ENCODE measurements around the gene CCDC167. TPM values are rescaled to one million over a fixed set of nuclear protein-coding genes. Genes with fewer than 3 reads are reported as not detected.

CCDC167 gene
- total and polyA plus RNA-seq, 8 donors: 4.3 to 12.4 (median 7.0) TPM

DNA sequence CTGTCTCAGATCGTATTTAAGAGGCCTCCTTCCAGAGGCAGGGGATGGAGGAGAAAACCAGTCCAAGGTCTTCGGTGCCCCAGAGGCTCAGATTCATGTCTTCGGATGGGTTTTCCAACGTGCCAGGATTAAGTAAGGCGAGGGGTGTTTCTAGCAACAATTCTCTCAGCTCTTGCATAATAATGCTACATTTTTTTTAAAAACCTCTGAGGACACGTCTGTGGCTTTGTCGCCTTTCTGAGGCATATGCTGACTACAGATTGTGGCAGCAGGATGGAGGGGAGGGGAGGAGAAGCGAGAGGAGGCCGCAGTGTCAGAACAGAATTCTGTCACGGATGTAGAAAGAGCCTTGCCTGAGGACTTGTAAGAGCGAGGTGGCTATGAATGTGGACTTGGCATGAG, 17.7 kb upstream of the CCDC167 start:
- Histone ChIP-seq H3K27ac (no peak overlapping the region), H3K4me3 (no peak overlapping the region), H3K4me1 (peaks cover 0 to 3% (median 0%) of the 10 kb centered on the region in 3 donors), H3K9me3 (no peaks in the 10 kb centered on the region), H3K36me3 (no peaks in the 10 kb centered on the region), H3K27me3 (no peaks in the 10 kb centered on the region)
- intact Hi-C loops (cut with DNase I): no loop called here
- ATAC-seq (no peak), FAIRE-seq (no peak), DNase-seq (no peak)
- WGBS, 2 donors: 81% methylated on average over 11 of the region's 11 CpGs
- no peak for TF ChIP-seq CTCF (IDR thresholded peaks at IDR 0.05)

GRCh38 chr6:37516920-37517405, 17.3 kb upstream of the CCDC167 start:
- Histone ChIP-seq H3K9me3 (no peaks in the 10 kb centered on the region), H3K36me3 (no peaks in the 10 kb centered on the region), H3K4me1 (peaks cover 0 to 3% (median 0%) of the 10 kb centered on the region in 3 donors), H3K27ac (no peak overlapping the region), H3K27me3 (no peaks in the 10 kb centered on the region), H3K4me3 (no peak overlapping the region)
- 44 to 48% methylated on average over 16 of the region's 16 CpGs for WGBS, 2 donors
- FAIRE-seq (no peak), ATAC-seq (peak in 2 of 4 donors; percentile 15 to 17), DNase-seq (peak in 1 of 6 donors; percentile 34)
- intact Hi-C loops (cut with DNase I): no loop called here
- TF ChIP-seq CTCF (IDR thresholded peaks at IDR 0.05): no peak

GRCh38 chr6:37516076-37516919, 16.6 kb upstream of the CCDC167 start:
- DNase-seq: peak in 5 of 6 donors; percentile 18 to 77 (median 54)
- H3K27ac ChIP-seq: no peak overlapping the region
- no peak overlapping the region for H3K4me3 ChIP-seq
- intact Hi-C loops (cut with DNase I): no loop called here
- 25 to 28% methylated on average over 18 of the region's 18 CpGs for WGBS, 2 donors
- peak; percentile 63 to 84 (median 76) for ATAC-seq
- no peaks in the 10 kb centered on the region for H3K36me3 ChIP-seq
- no peak for FAIRE-seq
- no peaks in the 10 kb centered on the region for H3K9me3 ChIP-seq
- H3K27me3 ChIP-seq: no peaks in the 10 kb centered on the region
- no peak for TF ChIP-seq CTCF (IDR thresholded peaks at IDR 0.05)
- peaks cover 0 to 3% (median 0%) of the 10 kb centered on the region in 3 donors for H3K4me1 ChIP-seq

- Histone ChIP-seq H3K4me3 (no peak overlapping the region), H3K27ac (no peak overlapping the region), H3K9me3 (no peaks in the 10 kb centered on the region), H3K4me1 (peaks cover 0 to 3% (median 0%) of the 10 kb centered on the region in 3 donors), H3K27me3 (no peaks in the 10 kb centered on the region), H3K36me3 (no peaks in the 10 kb centered on the region)
- WGBS, 2 donors: 73 to 75% methylated on average over 9 of the region's 9 CpGs
- TF ChIP-seq CTCF (IDR thresholded peaks at IDR 0.05): no peak
- FAIRE-seq (no peak), ATAC-seq (no peak), DNase-seq (no peak)
- intact Hi-C loops (cut with DNase I): no loop called here
These were observed 16.0 kb upstream of the CCDC167 start for GRCh38 chr6:37515712-37516075.

GRCh38 chr6:37514837-37515236, 15.1 kb upstream of the CCDC167 start:
- intact Hi-C loops (cut with DNase I): no loop called here

More at GRCh38 chr6:37514837-37515236, 15.1 kb upstream of the CCDC167 start:
- H3K36me3 ChIP-seq: no peaks in the 10 kb centered on the region
- no peaks in the 10 kb centered on the region for H3K9me3 ChIP-seq
- TF ChIP-seq CTCF (IDR thresholded peaks at IDR 0.05): no peak
- 73 to 77% methylated on average over 7 of the region's 7 CpGs for WGBS, 2 donors
- DNase-seq: peak in 1 of 6 donors; percentile 38
- no peak overlapping the region for H3K4me3 ChIP-seq
- H3K27me3 ChIP-seq: no peaks in the 10 kb centered on the region
- H3K27ac ChIP-seq: no peak overlapping the region
- no peak for FAIRE-seq
- H3K4me1 ChIP-seq: peaks cover 0 to 3% (median 0%) of the 10 kb centered on the region in 3 donors
- ATAC-seq: peak in 3 of 4 donors; percentile 30 to 49 (median 44)
